MCF 10A (cell line): ENCODE data around the gene HOXB3. TPM values are rescaled to one million over a fixed set of nuclear protein-coding genes. Genes with fewer than 3 reads are reported as not detected.

Source experiments
- BruUV-seq: library from RNA; stranded (reverse); fragments of 400-500 nt; replicated peaks from 2 replicates; lab custom pipeline; 2021; lab: Mats Ljungman, UMichigan
- CTCF ChIA-PET: fragments of 300-600 bp; sonication (Branson Sonifier 250); formaldehyde crosslinking; extraction: SDS; loops from one replicate; lab custom pipeline; 2021; ENCODE audit warnings: antibody characterized with exemption, inconsistent platforms; lab: Yijun Ruan, JAX
- POLR2A ChIA-PET: fragments of 300-600, 350-650 bp; sonication (Branson Sonifier 250); formaldehyde crosslinking; extraction: SDS; loops from one replicate; lab custom pipeline; 2020; ENCODE audit warnings: antibody characterized with exemption, inconsistent platforms; lab: Yijun Ruan, JAX
- DNase-seq: peaks from one replicate; pipeline ENCODE4 v3.0.0-alpha.2; 2018; ENCODE audit not compliant: unreplicated experiment
- H3K27ac Mint-ChIP-seq: one replicate; pipeline ENCODE4 v1.8.0; 2022; ENCODE audit warnings: mild to moderate bottlenecking, low read depth, mixed read lengths; ENCODE audit not compliant: unreplicated experiment
- H3K27me3 Mint-ChIP-seq: one replicate; pipeline ENCODE4 v1.8.0; 2022; ENCODE audit warnings: mixed read lengths; ENCODE audit not compliant: insufficient read depth, unreplicated experiment
- H3K36me3 Mint-ChIP-seq: one replicate; pipeline ENCODE4 v1.8.0; 2022; ENCODE audit warnings: mild to moderate bottlenecking, moderate library complexity, mixed read lengths; ENCODE audit not compliant: insufficient read depth, unreplicated experiment
- H3K4me1 Mint-ChIP-seq: one replicate; pipeline ENCODE4 v1.8.0; 2022; ENCODE audit warnings: mixed read lengths; ENCODE audit not compliant: insufficient read depth, unreplicated experiment
- H3K4me3 Mint-ChIP-seq: one replicate; pipeline ENCODE4 v1.8.0; 2022; ENCODE audit warnings: mild to moderate bottlenecking, moderate library complexity, mixed read lengths; ENCODE audit not compliant: unreplicated experiment
- H3K9me3 Mint-ChIP-seq: one replicate; pipeline ENCODE4 v1.8.0; 2022; ENCODE audit warnings: mixed read lengths; ENCODE audit not compliant: unreplicated experiment
- CTCF ChIP-seq: fragments of 200-600 bp; IDR thresholded peaks from one replicate; pipeline ENCODE4 v1.8.0; 2022; ENCODE audit warnings: antibody characterized with exemption, mild to moderate bottlenecking; ENCODE audit not compliant: unreplicated experiment
- intact Hi-C: fragments of 100-400 bp; cut with micrococcal nuclease; formaldehyde crosslinking; loops from 2 replicates; pipeline ENCODE4 v1.14.1; 2022
- microRNA-seq: library from miRNA; unstranded; fragments of <30 nt; microRNA quantifications from one replicate; pipeline ENCODE4 v1.2.0, GENCODE V29; 2022
- total RNA-seq: library from RNA; stranded (reverse); gene quantifications from 2 replicates; pipeline ENCODE4 v1.2.3, GENCODE V29; 2022

HOXB3 gene
- total RNA-seq, 1 experiment from 2014 or later: 0.79 TPM

- POLR2A ChIA-PET: no interaction called here
- DNase-seq: no peak
These were observed 90.8 kb downstream of the HOXB3 start for GRCh38 chr17:48499248-48499647.

More at GRCh38 chr17:48499248-48499647, 90.8 kb downstream of the HOXB3 start:
- no TSS peak for BruUV-seq
- intact Hi-C loops: no loop called here
- CTCF ChIA-PET: interaction anchor here (0.6 to 1.8 kb wide), 5 partner anchors 24 to 604 kb away, joined by 3 to 5 read pairs (median 3); partner anchors contain the start of gene HOXB5
- TF ChIP-seq CTCF: no peak
- Mint-ChIP-seq H3K9me3 (no peaks in the 10 kb centered on the region), H3K36me3 (no peaks in the 10 kb centered on the region), H3K4me1 (peaks cover 6% of the 10 kb centered on the region), H3K27me3 (no peaks in the 10 kb centered on the region), H3K27ac (no peak overlapping the region), H3K4me3 (no peak overlapping the region)

Small RNA genes within 50 kb of the gene (microRNA-seq; reads per million reads assigned to microRNA genes)
- gene MIR196A1: not detected

Other genes with a start within 250 kb of the HOXB3 start
- not detected in 2 replicates for gene SKAP1, start 160.0 kb downstream of the HOXB3 start, total RNA-seq
- not detected in 2 replicates for gene HOXB1, start 59.2 kb downstream of the HOXB3 start, total RNA-seq
- gene HOXB2, start 45.1 kb downstream of the HOXB3 start, total RNA-seq: 3.0 and 4.8 TPM in 2 replicates
- gene HOXB4, start 11.9 kb downstream of the HOXB3 start, total RNA-seq: 0.21 and 0.44 TPM in 2 replicates
- not detected in 2 replicates for gene HOXB5, start 3.5 kb upstream of the HOXB3 start, total RNA-seq
- gene HOXB6, start 14.7 kb upstream of the HOXB3 start, total RNA-seq: 0.37 TPM in 1 of 2 replicates, not detected in the other
- not detected in 2 replicates for gene HOXB7, start 20.8 kb upstream of the HOXB3 start, total RNA-seq
- not detected in 2 replicates for gene HOXB8, start 25.1 kb upstream of the HOXB3 start, total RNA-seq
- 1.4 and 2.5 TPM in 2 replicates for gene HOXB9, start 36.1 kb upstream of the HOXB3 start, total RNA-seq
- gene PRAC1, start 132.3 kb upstream of the HOXB3 start, total RNA-seq: not detected in 2 replicates
- gene PRAC2, start 132.9 kb upstream of the HOXB3 start, total RNA-seq: not detected in 2 replicates
- gene HOXB13, start 138.5 kb upstream of the HOXB3 start, total RNA-seq: not detected in 2 replicates
- not detected in 2 replicates for gene TTLL6, start 227.0 kb upstream of the HOXB3 start, total RNA-seq
- 96.1 and 113 TPM in 2 replicates for gene CALCOCO2, start 240.8 kb upstream of the HOXB3 start, total RNA-seq